Measurements from ENCODE around the gene AP5B1. TPM values are rescaled to one million over a fixed set of nuclear protein-coding genes. Genes with fewer than 3 reads are reported as not detected.

Gene AP5B1
- total and polyA plus RNA-seq, 4 donors = 5.0 to 9.3 (median 6.7) TPM

GRCh38 chr11:65778901-65779668 is 1.7 kb downstream of the AP5B1 start:
- WGBS (ENCODE audit: insufficient coverage) = 96% methylated on average over 25 of the region's 25 CpGs

DNA sequence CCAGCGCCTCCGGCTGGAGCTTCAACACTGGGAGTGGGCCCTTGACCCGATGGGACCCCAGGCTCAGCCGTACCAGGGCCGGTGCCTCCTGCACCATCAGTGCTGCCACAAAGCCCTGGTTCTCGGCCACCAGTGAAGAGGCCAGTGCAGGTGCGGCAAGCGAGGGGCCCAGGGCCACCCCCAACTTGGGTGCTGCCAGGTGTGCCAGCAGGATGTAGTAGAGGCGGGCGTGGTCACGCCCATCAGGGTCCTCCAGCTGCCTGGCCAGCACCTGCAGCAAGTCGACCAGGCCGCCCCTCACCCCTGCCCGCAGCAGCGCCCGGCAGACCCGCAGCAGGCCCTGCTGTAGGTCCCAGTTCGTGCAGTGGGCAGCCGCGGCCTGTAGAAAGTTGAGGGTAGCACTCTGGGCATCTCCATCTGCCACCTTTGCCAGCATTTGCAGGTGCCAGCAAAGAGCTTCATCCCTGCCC is 2.3 kb downstream of the AP5B1 start:
- no peak overlapping the region for H3K27ac ChIP-seq (ENCODE audit: low read depth, low read length)
- peaks cover 30% of the 10 kb centered on the region for H3K4me1 ChIP-seq (ENCODE audit: control insufficient read depth, insufficient read depth, low read length)
- no peaks in the 10 kb centered on the region for H3K27me3 ChIP-seq (ENCODE audit: control insufficient read depth, insufficient read depth, low read length)
- H3K9me3 ChIP-seq (ENCODE audit: control insufficient read depth, insufficient read depth, low read length) = no peaks in the 10 kb centered on the region
- H3K4me3 ChIP-seq (ENCODE audit: low read depth, low read length) = no peak overlapping the region
- 98% methylated on average over 20 of the region's 20 CpGs for whole genome bisulfite sequencing (ENCODE audit: insufficient coverage)
- no peak for DNase-seq (ENCODE audit: low read depth in 4 of 6, low spot score in 6 of 6)
- H3K36me3 ChIP-seq (ENCODE audit: control insufficient read depth, insufficient read depth, low read length) = peaks cover 37% of the 10 kb centered on the region

More at GRCh38 chr11:65778901-65779668, 1.7 kb downstream of the AP5B1 start:
- Histone ChIP-seq H3K9me3 (ENCODE audit: control insufficient read depth, insufficient read depth, low read length) (no peaks in the 10 kb centered on the region), H3K27me3 (ENCODE audit: control insufficient read depth, insufficient read depth, low read length) (no peaks in the 10 kb centered on the region), H3K36me3 (ENCODE audit: control insufficient read depth, insufficient read depth, low read length) (peaks cover 37% of the 10 kb centered on the region), H3K4me1 (ENCODE audit: control insufficient read depth, insufficient read depth, low read length) (peaks cover 32% of the 10 kb centered on the region), H3K27ac (ENCODE audit: low read depth, low read length) (no peak overlapping the region), H3K4me3 (ENCODE audit: low read depth, low read length) (no peak overlapping the region)
- no peak for DNase-seq (ENCODE audit: low read depth in 4 of 6, low spot score in 6 of 6)

GRCh38 chr11:65777821-65778361 is 2.9 kb downstream of the AP5B1 start:
- Histone ChIP-seq H3K4me1 (ENCODE audit: control insufficient read depth, insufficient read depth, low read length) (peaks cover 30% of the 10 kb centered on the region), H3K27ac (ENCODE audit: low read depth, low read length) (no peak overlapping the region), H3K4me3 (ENCODE audit: low read depth, low read length) (no peak overlapping the region), H3K9me3 (ENCODE audit: control insufficient read depth, insufficient read depth, low read length) (no peaks in the 10 kb centered on the region), H3K27me3 (ENCODE audit: control insufficient read depth, insufficient read depth, low read length) (no peaks in the 10 kb centered on the region), H3K36me3 (ENCODE audit: control insufficient read depth, insufficient read depth, low read length) (peaks cover 37% of the 10 kb centered on the region)
- WGBS (ENCODE audit: insufficient coverage) = 89% methylated on average over 23 of the region's 23 CpGs
- no peak for DNase-seq (ENCODE audit: low read depth in 4 of 6, low spot score in 6 of 6)

GRCh38 chr11:65777241-65777640 is 3.5 kb downstream of the AP5B1 start:
- Histone ChIP-seq H3K4me1 (ENCODE audit: control insufficient read depth, insufficient read depth, low read length) (peaks cover 29% of the 10 kb centered on the region), H3K36me3 (ENCODE audit: control insufficient read depth, insufficient read depth, low read length) (peaks cover 37% of the 10 kb centered on the region), H3K4me3 (ENCODE audit: low read depth, low read length) (no peak overlapping the region), H3K27me3 (ENCODE audit: control insufficient read depth, insufficient read depth, low read length) (no peaks in the 10 kb centered on the region), H3K27ac (ENCODE audit: low read depth, low read length) (no peak overlapping the region), H3K9me3 (ENCODE audit: control insufficient read depth, insufficient read depth, low read length) (no peaks in the 10 kb centered on the region)
- 90% methylated on average over 3 of the region's 8 CpGs for WGBS (ENCODE audit: insufficient coverage)
- no peak for DNase-seq (ENCODE audit: low read depth in 4 of 6, low spot score in 6 of 6)

GRCh38 chr11:65776710-65777141 is 4.0 kb downstream of the AP5B1 start:
- Histone ChIP-seq H3K4me3 (ENCODE audit: low read depth, low read length) (no peak overlapping the region), H3K4me1 (ENCODE audit: control insufficient read depth, insufficient read depth, low read length) (peaks cover 24% of the 10 kb centered on the region), H3K9me3 (ENCODE audit: control insufficient read depth, insufficient read depth, low read length) (no peaks in the 10 kb centered on the region), H3K27me3 (ENCODE audit: control insufficient read depth, insufficient read depth, low read length) (no peaks in the 10 kb centered on the region), H3K36me3 (ENCODE audit: control insufficient read depth, insufficient read depth, low read length) (peaks cover 37% of the 10 kb centered on the region), H3K27ac (ENCODE audit: low read depth, low read length) (no peak overlapping the region)
- DNase-seq (ENCODE audit: low read depth in 4 of 6, low spot score in 6 of 6) = no peak
- 93% methylated on average over 6 of the region's 8 CpGs for WGBS (ENCODE audit: insufficient coverage)

DNA sequence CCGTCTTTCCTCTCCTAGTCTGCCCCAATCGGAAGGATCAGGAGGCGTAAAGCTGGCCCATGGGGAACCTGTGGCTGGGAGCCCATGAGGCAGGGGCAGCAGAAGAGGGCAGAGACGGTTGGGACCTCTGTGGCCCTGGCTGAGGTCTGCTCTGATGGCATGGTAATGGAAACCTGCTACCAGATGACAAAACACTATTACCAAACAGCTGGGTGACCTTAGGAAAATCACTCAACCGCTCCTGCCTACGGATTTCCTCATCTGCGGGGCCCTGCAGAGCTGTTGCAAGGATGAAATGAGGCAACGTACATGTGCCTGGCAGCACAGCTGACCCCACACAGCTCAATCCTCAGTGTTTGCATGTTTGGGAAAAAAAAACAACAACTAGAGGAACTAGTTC is 4.6 kb downstream of the AP5B1 start:
- 78% methylated on average over 6 of the region's 8 CpGs for WGBS (ENCODE audit: insufficient coverage)
- Histone ChIP-seq H3K4me3 (ENCODE audit: low read depth, low read length) (no peak overlapping the region), H3K4me1 (ENCODE audit: control insufficient read depth, insufficient read depth, low read length) (peaks cover 18% of the 10 kb centered on the region), H3K27ac (ENCODE audit: low read depth, low read length) (no peak overlapping the region), H3K36me3 (ENCODE audit: control insufficient read depth, insufficient read depth, low read length) (peaks cover 37% of the 10 kb centered on the region), H3K9me3 (ENCODE audit: control insufficient read depth, insufficient read depth, low read length) (no peaks in the 10 kb centered on the region), H3K27me3 (ENCODE audit: control insufficient read depth, insufficient read depth, low read length) (no peaks in the 10 kb centered on the region)
- no peak for DNase-seq (ENCODE audit: low read depth in 4 of 6, low spot score in 6 of 6)

GRCh38 chr11:65774525-65775306 is 6.1 kb downstream of the AP5B1 start:
- no peak for DNase-seq (ENCODE audit: low read depth in 4 of 6, low spot score in 6 of 6)
- Histone ChIP-seq H3K27ac (ENCODE audit: low read depth, low read length) (no peak overlapping the region), H3K9me3 (ENCODE audit: control insufficient read depth, insufficient read depth, low read length) (no peaks in the 10 kb centered on the region), H3K4me1 (ENCODE audit: control insufficient read depth, insufficient read depth, low read length) (peaks cover 11% of the 10 kb centered on the region), H3K27me3 (ENCODE audit: control insufficient read depth, insufficient read depth, low read length) (no peaks in the 10 kb centered on the region), H3K36me3 (ENCODE audit: control insufficient read depth, insufficient read depth, low read length) (peaks cover 35% of the 10 kb centered on the region), H3K4me3 (ENCODE audit: low read depth, low read length) (no peak overlapping the region)
- 85% methylated on average over 3 of the region's 9 CpGs for WGBS (ENCODE audit: insufficient coverage)

DNA sequence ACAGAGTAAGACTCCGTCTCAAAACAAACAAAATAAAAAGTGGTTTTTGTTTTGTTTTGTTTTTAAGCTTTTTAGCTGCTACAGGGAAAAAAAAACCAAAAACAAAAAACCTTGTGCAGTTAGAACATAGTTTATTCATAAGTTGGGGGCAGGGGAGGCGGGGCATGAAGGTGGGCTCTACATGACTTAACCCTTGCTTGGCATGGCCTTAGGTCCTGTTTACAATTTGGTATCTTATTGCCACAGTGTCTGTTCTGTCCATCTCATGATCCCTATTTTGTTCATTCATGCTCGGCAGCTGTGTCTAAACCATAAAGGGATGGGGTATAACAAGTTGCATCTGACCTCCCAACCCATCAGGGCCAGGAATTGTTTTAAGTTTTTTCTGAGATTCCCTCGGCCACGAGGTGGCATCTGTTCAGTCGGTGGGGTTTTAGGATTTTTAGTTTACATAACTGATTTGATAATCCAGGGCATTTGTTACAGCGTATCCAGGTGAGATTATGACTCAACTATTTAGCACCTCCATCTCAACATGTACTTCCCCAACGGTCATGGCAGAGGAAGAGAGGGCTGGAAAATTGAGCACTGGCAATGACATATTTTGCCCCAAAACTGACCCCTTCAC is 6.9 kb downstream of the AP5B1 start:
- Histone ChIP-seq H3K27ac (ENCODE audit: low read depth, low read length) (no peak overlapping the region), H3K4me3 (ENCODE audit: low read depth, low read length) (no peak overlapping the region), H3K36me3 (ENCODE audit: control insufficient read depth, insufficient read depth, low read length) (peaks cover 27% of the 10 kb centered on the region), H3K9me3 (ENCODE audit: control insufficient read depth, insufficient read depth, low read length) (no peaks in the 10 kb centered on the region), H3K27me3 (ENCODE audit: control insufficient read depth, insufficient read depth, low read length) (no peaks in the 10 kb centered on the region), H3K4me1 (ENCODE audit: control insufficient read depth, insufficient read depth, low read length) (peaks cover 3% of the 10 kb centered on the region)
- 85% methylated on average over 2 of the region's 8 CpGs for WGBS (ENCODE audit: insufficient coverage)
- no peak for DNase-seq (ENCODE audit: low read depth in 4 of 6, low spot score in 6 of 6)

DNA sequence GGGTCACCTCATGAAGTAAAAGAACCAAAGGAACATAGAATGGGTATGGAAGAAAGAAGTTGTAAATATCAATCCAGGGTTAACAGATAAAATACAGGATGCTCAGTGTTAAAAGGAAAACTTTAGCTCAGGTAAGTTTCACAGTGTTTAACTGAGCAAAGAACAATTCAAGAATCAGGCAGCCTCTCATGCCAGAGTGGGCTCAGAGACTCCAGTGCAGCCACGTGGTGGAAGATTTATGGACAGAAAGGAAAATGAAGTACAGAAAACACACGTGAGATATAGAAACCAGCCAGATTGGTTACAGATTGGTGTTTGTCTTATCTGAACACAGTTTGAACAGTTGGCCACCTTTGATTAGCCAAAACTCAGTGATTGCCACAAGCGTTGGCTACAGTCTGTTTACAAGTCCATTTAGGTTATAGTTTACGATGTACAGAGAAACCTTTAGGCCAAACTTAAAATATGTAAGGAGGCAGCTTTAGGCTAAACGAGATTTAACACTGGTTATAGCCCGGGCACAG is 9.1 kb downstream of the AP5B1 start:
- H3K27me3 ChIP-seq (ENCODE audit: control insufficient read depth, insufficient read depth, low read length) = no peaks in the 10 kb centered on the region
- no peak for DNase-seq (ENCODE audit: low read depth in 4 of 6, low spot score in 6 of 6)
- peaks cover 6% of the 10 kb centered on the region for H3K36me3 ChIP-seq (ENCODE audit: control insufficient read depth, insufficient read depth, low read length)
- no peak overlapping the region for H3K4me3 ChIP-seq (ENCODE audit: low read depth, low read length)
- no peaks in the 10 kb centered on the region for H3K9me3 ChIP-seq (ENCODE audit: control insufficient read depth, insufficient read depth, low read length)
- no peak overlapping the region for H3K27ac ChIP-seq (ENCODE audit: low read depth, low read length)
- 73% methylated on average over 6 of the region's 6 CpGs for WGBS (ENCODE audit: insufficient coverage)
- H3K4me1 ChIP-seq (ENCODE audit: control insufficient read depth, insufficient read depth, low read length) = no peaks in the 10 kb centered on the region

All from spinal cord (tissue), 10 donors.